Gastrocnemius medialis (tissue), 4 donors: Measurements from ENCODE around the gene UMPS. TPM values are rescaled to one million over a fixed set of nuclear protein-coding genes. Genes with fewer than 3 reads are reported as not detected.
"Not testable (repeated sequence)": the region's sequence is repeated elsewhere in the genome, so short reads cannot be mapped to it uniquely, and the experiment has no call there.

ENCODE experiments used
- ATAC-seq, 2 donors: fragments of 150-250 bp; one replicate each; pipeline ENCODE4 v1.9.1; 2016
- DNase-seq, 2 donors: peaks; one replicate each; pipeline ENCODE4 v3.0.0-alpha.2; 2019
- H3K27ac ChIP-seq, 4 donors: fragments of 200-600 bp; sonication (generic); 1 replicate in 1 of 4; 2 replicates in 3 of 4; pipeline ENCODE4 v1.5.1; 2016 to 2018; ENCODE audit warnings: mild to moderate bottlenecking in 2 of 4, moderate library complexity in 1 of 4
- H3K27me3 ChIP-seq, 3 donors: fragments of 200-600 bp; sonication (generic) in 2 of 3; 1 replicate in 1 of 3; 2 replicates in 2 of 3; pipeline versions ENCODE4 v1.5.1 to v1.6.0; 2016 to 2019; ENCODE audit warnings: mild to moderate bottlenecking in 1 of 3, moderate library complexity in 1 of 3
- H3K36me3 ChIP-seq, 2 donors: fragments of 200-600 bp; sonication (generic) in 1 of 2; one replicate each; pipeline ENCODE4 v1.5.1; 2017 to 2018
- H3K4me1 ChIP-seq, 2 donors: fragments of 200-600 bp; sonication (generic) in 1 of 2; one replicate each; pipeline ENCODE4 v1.5.1; 2016 to 2017; ENCODE audit warnings: mild to moderate bottlenecking in 2 of 2
- H3K4me3 ChIP-seq, 4 donors: fragments of 200-600 bp; sonication (generic) in 3 of 4; 1 replicate in 1 of 4; 2 replicates in 3 of 4; pipeline ENCODE4 v1.5.1; 2016 to 2019; ENCODE audit warnings: mild to moderate bottlenecking in 2 of 4
- H3K9me3 ChIP-seq, 3 donors: fragments of 200-600 bp; sonication (generic) in 2 of 3; 1 replicate in 1 of 3; 2 replicates in 2 of 3; pipeline ENCODE4 v1.5.1; 2016 to 2019
- CTCF ChIP-seq, 5 experiments: fragments of 450-650 bp in 3 of 5; fragments of 200-600 bp in 2 of 5; sonication (generic) in 2 of 5; IDR thresholded peaks in 4 of 5; conservative IDR thresholded peaks in 1 of 5; 1 replicate in 4 of 5; 2 replicates in 1 of 5; pipeline ENCODE4 v1.5.1; 2016 to 2019; ENCODE audit warnings: antibody characterized with exemption in 5 of 5, mild to moderate bottlenecking in 3 of 5, moderate library complexity in 3 of 5
- POLR2A ChIP-seq, 2 donors: fragments of 450-650 bp; IDR thresholded peaks; one replicate each; pipeline ENCODE4 v1.6.1; 2017; ENCODE audit warnings: antibody characterized with exemption in 2 of 2, mild to moderate bottlenecking in 2 of 2, moderate library complexity in 2 of 2
- in situ Hi-C, 4 donors: fragments of 200-750 bp; cut with MboI; loops; one replicate each; pipeline versions ENCODE4 v1.15.0 to v1.8.0; 2017; ENCODE audit warnings: low sequenced_read_pairs in 4 of 4
- intact Hi-C: fragments of 100-400 bp; cut with DNase I; formaldehyde crosslinking; loops from one replicate; pipeline ENCODE4 v1.15.1; 2023; ENCODE audit warnings: low total_unique reads
- total RNA-seq, 4 donors: library from RNA; depleted of rRNA; stranded (reverse); fragments of >200 nt; gene quantifications; one replicate each; pipeline versions ENCODE4 v1.1.0 to v1.2.3, GENCODE V29; 2016

UMPS gene
- total RNA-seq, 4 donors from 2014 or later: 2.2 to 7.6 (median 6.2) TPM

GRCh38 chr3:124745756-124746155, 15.5 kb downstream of the UMPS start:
- no peak for TF ChIP-seq CTCF (IDR thresholded peaks at IDR 0.05 in 4 of 5, conservative IDR thresholded peaks at IDR 0.05 in 1 of 5)
- TF ChIP-seq POLR2A (IDR thresholded peaks at IDR 0.05): no peak
- no peak overlapping the region for H3K27ac ChIP-seq
- H3K9me3 ChIP-seq: no peaks in the 10 kb centered on the region
- no peaks in the 10 kb centered on the region for H3K27me3 ChIP-seq
- intact Hi-C loops: no loop called here
- in situ Hi-C loops: no loop called here
- ATAC-seq (no peak), DNase-seq (no peak)
- H3K36me3 ChIP-seq: peaks cover 4 to 49% of the 10 kb centered on the region in 2 donors
- no peaks in the 10 kb centered on the region for H3K4me1 ChIP-seq
- no peak overlapping the region for H3K4me3 ChIP-seq

GRCh38 chr3:124747111-124747981, 17.1 kb downstream of the UMPS start:
- intact Hi-C loops: no loop called here
- in situ Hi-C loops: no loop called here

GRCh38 chr3:124748560-124749198, 18.4 kb downstream of the UMPS start:
- in situ Hi-C loops: no loop called here
- H3K27ac ChIP-seq: no peak overlapping the region
- no peaks in the 10 kb centered on the region for H3K4me1 ChIP-seq
- no peaks in the 10 kb centered on the region for H3K9me3 ChIP-seq
- no peak overlapping the region for H3K4me3 ChIP-seq
- TF ChIP-seq POLR2A (IDR thresholded peaks at IDR 0.05) (no peak), CTCF (IDR thresholded peaks at IDR 0.05 in 4 of 5, conservative IDR thresholded peaks at IDR 0.05 in 1 of 5) (no peak)
- DNase-seq (no peak), ATAC-seq (no peak)
- peaks cover 0 to 31% of the 10 kb centered on the region in 2 donors for H3K36me3 ChIP-seq
- intact Hi-C loops: no loop called here
- H3K27me3 ChIP-seq: no peaks in the 10 kb centered on the region

More at GRCh38 chr3:124747111-124747981, 17.1 kb downstream of the UMPS start:
- Histone ChIP-seq H3K4me1 (no peaks in the 10 kb centered on the region), H3K4me3 (no peak overlapping the region), H3K9me3 (no peaks in the 10 kb centered on the region), H3K27ac (no peak overlapping the region), H3K27me3 (no peaks in the 10 kb centered on the region), H3K36me3 (peaks cover 0 to 35% of the 10 kb centered on the region in 2 donors)
- DNase-seq (no peak), ATAC-seq (no peak)
- no peak for TF ChIP-seq POLR2A (IDR thresholded peaks at IDR 0.05)
- no peak for TF ChIP-seq CTCF (IDR thresholded peaks at IDR 0.05 in 4 of 5, conservative IDR thresholded peaks at IDR 0.05 in 1 of 5)

GRCh38 chr3:124749877-124750276, 19.6 kb downstream of the UMPS start:
- in situ Hi-C loops: loop anchor here in 1 of 4 donors (25.0 kb wide), 1 partner anchor 412 kb away; no protein-coding TSS in a partner anchor
- DNase-seq, H3K9me3 ChIP-seq, H3K4me1 ChIP-seq, intact Hi-C loops, H3K4me3 ChIP-seq, H3K27ac ChIP-seq, H3K27me3 ChIP-seq, ATAC-seq: not testable (repeated sequence)
- peaks cover 0 to 19% of the 10 kb centered on the region in 2 donors for H3K36me3 ChIP-seq

GRCh38 chr3:124751501-124751900, 21.2 kb downstream of the UMPS start:
- no peak overlapping the region for H3K27ac ChIP-seq
- in situ Hi-C loops (loop anchor here in 1 of 4 donors (25.0 kb wide), 1 partner anchor 411 kb away; no protein-coding TSS in a partner anchor), intact Hi-C loops (no loop called here)
- H3K36me3 ChIP-seq: peaks cover 0 to 7% of the 10 kb centered on the region in 2 donors
- ATAC-seq (no peak), DNase-seq (no peak)
- TF ChIP-seq CTCF (IDR thresholded peaks at IDR 0.05 in 4 of 5, conservative IDR thresholded peaks at IDR 0.05 in 1 of 5) (no peak), POLR2A (IDR thresholded peaks at IDR 0.05) (no peak)
- no peak overlapping the region for H3K4me3 ChIP-seq
- H3K9me3 ChIP-seq: no peaks in the 10 kb centered on the region
- no peaks in the 10 kb centered on the region for H3K4me1 ChIP-seq
- no peaks in the 10 kb centered on the region for H3K27me3 ChIP-seq
